H1 (cell line): ENCODE measurements around the gene NDFIP2. TPM values are rescaled to one million over a fixed set of nuclear protein-coding genes. Genes with fewer than 3 reads are reported as not detected.

Source experiments
- CTCF ChIA-PET: fragments of 300-600 bp; sonication (Branson Sonifier 250); formaldehyde crosslinking; loops from one replicate; lab custom pipeline; 2021; ENCODE audit not compliant: partially characterized antibody; lab: Charles Lee
- POLR2A ChIA-PET: fragments of 300-600 bp; sonication (Branson Sonifier 250); formaldehyde crosslinking; loops from one replicate; lab custom pipeline; 2021; ENCODE audit warnings: inconsistent platforms; ENCODE audit not compliant: partially characterized antibody; lab: Charles Lee
- DNase-seq, 2 experiments: peaks; one replicate each; pipeline versions ENCODE4 v3.0.0 to v3.0.0-alpha.2; 2010 to 2022; ENCODE audit warnings: low spot score in 2 of 2, low read depth in 1 of 2, mixed read lengths in 1 of 2
- FAIRE-seq: peaks from 2 replicates; lab custom pipeline; 2011; peaks lifted over from hg19 to GRCh38; lab: Jason Lieb, UNC
- H2AFZ ChIP-seq: 2 replicates; pipeline ENCODE4 v1.8.1; 2012; ENCODE audit warnings: low read length, inconsistent platforms
- H2AK5ac ChIP-seq: 2 replicates; pipeline ENCODE4 v1.6.1; 2013; ENCODE audit warnings: low read depth, low read length
- H2BK120ac ChIP-seq: replicated peaks from 2 replicates; pipeline ENCODE3; 2013; ENCODE audit warnings: low read depth, low read length, inconsistent platforms
- H2BK12ac ChIP-seq: 2 replicates; pipeline ENCODE4 v1.6.1; 2013; ENCODE audit warnings: low read depth, low read length
- H2BK15ac ChIP-seq: 2 replicates; pipeline ENCODE4 v1.6.1; 2013; ENCODE audit warnings: low read length
- H2BK20ac ChIP-seq: 2 replicates; pipeline ENCODE4 v1.6.1; 2013; ENCODE audit warnings: low read length
- H2BK5ac ChIP-seq: 2 replicates; pipeline ENCODE4 v1.6.1; 2013; ENCODE audit warnings: low read depth, low read length
- H3K14ac ChIP-seq: 2 replicates; pipeline ENCODE4 v1.6.1; 2013; ENCODE audit warnings: inconsistent platforms; ENCODE audit not compliant: insufficient read length
- H3K18ac ChIP-seq: 2 replicates; pipeline ENCODE4 v1.6.1; 2013; ENCODE audit warnings: low read length; ENCODE audit errors: extremely low read depth
- H3K23ac ChIP-seq: 2 replicates; pipeline ENCODE4 v1.6.1; 2013; ENCODE audit warnings: inconsistent platforms; ENCODE audit not compliant: insufficient read length
- H3K23me2 ChIP-seq: 2 replicates; pipeline ENCODE4 v1.6.1; 2013; ENCODE audit warnings: low read depth, low read length
- H3K27ac ChIP-seq: 2 replicates; pipeline ENCODE4 v1.6.1; 2011; ENCODE audit warnings: low read depth, low read length, inconsistent platforms
- H3K27me3 ChIP-seq, 4 experiments: replicated peaks in 1 of 4; 1 replicate in 1 of 4; 2 replicates in 3 of 4; pipeline versions ENCODE4 v1.6.1 to v1.8.1; 2011 to 2013; ENCODE audit warnings: low read length in 3 of 4, mild to moderate bottlenecking in 3 of 4, inconsistent platforms in 2 of 4, mixed read lengths in 2 of 4, moderate library complexity in 1 of 4; ENCODE audit not compliant: control insufficient read depth in 3 of 4, insufficient read depth in 3 of 4; ENCODE audit errors: extremely low read depth in 1 of 4
- H3K36me3 ChIP-seq, 4 experiments: 2 replicates each; pipeline versions ENCODE4 v1.6.1 to v1.8.1; 2011 to 2013; ENCODE audit warnings: mild to moderate bottlenecking in 4 of 4, low read length in 3 of 4, moderate library complexity in 2 of 4, control low read depth in 1 of 4, inconsistent platforms in 1 of 4; ENCODE audit not compliant: insufficient read depth in 4 of 4, control insufficient read depth in 2 of 4
- H3K4ac ChIP-seq: replicated peaks from 2 replicates; pipeline ENCODE3; 2013; ENCODE audit warnings: low read length, low read depth, mixed read lengths, inconsistent platforms; ENCODE audit not compliant: insufficient read length
- H3K4me1 ChIP-seq, 4 experiments: replicated peaks in 1 of 4; 1 replicate in 1 of 4; 2 replicates in 3 of 4; pipeline versions ENCODE4 v1.6.1 to v1.8.1; 2011 to 2013; ENCODE audit warnings: low read length in 3 of 4, inconsistent platforms in 2 of 4, mixed read lengths in 1 of 4; ENCODE audit not compliant: insufficient read depth in 4 of 4, control insufficient read depth in 3 of 4
- H3K4me2 ChIP-seq, 2 experiments: 2 replicates each; pipeline versions ENCODE4 v1.6.1 to v1.8.1; 2011 to 2013; ENCODE audit warnings: low read depth in 2 of 2, low read length in 2 of 2, control low read depth in 1 of 2, inconsistent platforms in 1 of 2, mild to moderate bottlenecking in 1 of 2; ENCODE audit not compliant: insufficient read depth in 1 of 2
- H3K4me3 ChIP-seq, 4 experiments: fragments of 200-600, 300-600 bp in 1 of 4; sonication (generic), shearing (Covaris generic), sonication (Bioruptor Twin) in 1 of 4; 2 replicates each; pipeline versions ENCODE4 v1.5.1 to v1.8.1; 2011 to 2016; ENCODE audit warnings: low read length in 4 of 4, low read depth in 3 of 4, control low read depth in 2 of 4, inconsistent platforms in 2 of 4, mild to moderate bottlenecking in 2 of 4, mixed read lengths in 1 of 4, moderate library complexity in 1 of 4; ENCODE audit not compliant: insufficient read depth in 2 of 4; ENCODE audit errors: extremely low read depth in 1 of 4
- H3K56ac ChIP-seq: replicated peaks from 2 replicates; pipeline ENCODE3; 2013; ENCODE audit warnings: low read depth, mild to moderate bottlenecking, mixed read lengths, low read length, inconsistent platforms; ENCODE audit not compliant: insufficient read length
- H3K79me1 ChIP-seq: 2 replicates; pipeline ENCODE4 v1.6.1; 2013; ENCODE audit warnings: low read depth, low read length, control low read depth
- H3K79me2 ChIP-seq, 2 experiments: 2 replicates each; pipeline versions ENCODE4 v1.6.1 to v1.8.1; 2012 to 2013; ENCODE audit warnings: low read length in 2 of 2, mild to moderate bottlenecking in 2 of 2, inconsistent platforms in 1 of 2; ENCODE audit not compliant: insufficient read depth in 2 of 2, control insufficient read depth in 1 of 2
- H3K9ac ChIP-seq, 4 experiments: replicated peaks in 1 of 4; 1 replicate in 1 of 4; 2 replicates in 3 of 4; pipeline versions ENCODE4 v1.6.1 to v1.8.1; 2011 to 2013; ENCODE audit warnings: low read depth in 3 of 4, low read length in 3 of 4, control low read depth in 2 of 4, mild to moderate bottlenecking in 2 of 4, moderate library complexity in 2 of 4, inconsistent platforms in 1 of 4; ENCODE audit errors: extremely low read depth in 1 of 4
- H3K9me3 ChIP-seq, 2 experiments: 2 replicates each; pipeline versions ENCODE4 v1.6.1 to v1.8.1; 2012 to 2013; ENCODE audit warnings: mild to moderate bottlenecking in 2 of 2, moderate library complexity in 2 of 2, control low read depth in 1 of 2, inconsistent platforms in 1 of 2, low read depth in 1 of 2, low read length in 1 of 2, mixed read lengths in 1 of 2; ENCODE audit not compliant: insufficient read depth in 2 of 2
- H4K20me1 ChIP-seq, 2 experiments: replicated peaks in 1 of 2; 2 replicates each; pipeline versions ENCODE3 to v1.8.1; 2011 to 2013; ENCODE audit warnings: inconsistent platforms in 2 of 2, low read length in 2 of 2, mild to moderate bottlenecking in 1 of 2; ENCODE audit not compliant: insufficient read depth in 2 of 2, control insufficient read depth in 1 of 2
- H4K5ac ChIP-seq: 2 replicates; pipeline ENCODE4 v1.6.1; 2013; ENCODE audit warnings: low read length, low read depth, mixed read lengths, inconsistent platforms; ENCODE audit not compliant: insufficient read length
- H4K8ac ChIP-seq: 2 replicates; pipeline ENCODE4 v1.8.0; 2013; ENCODE audit warnings: mild to moderate bottlenecking, moderate library complexity, low read length, inconsistent platforms; ENCODE audit not compliant: insufficient read depth; ENCODE audit errors: extremely low read depth
- H4K91ac ChIP-seq: replicated peaks from 2 replicates; pipeline ENCODE3; 2013; ENCODE audit warnings: low read length, mixed read lengths, inconsistent platforms; ENCODE audit not compliant: insufficient read length
- CBX5 ChIP-seq: fragments of 300-800, 300-1000 bp; sonication (generic); IDR thresholded peaks from 2 replicates; pipeline ENCODE4 v1.7.1; 2016; ENCODE audit warnings: antibody characterized with exemption, low read length, low read depth
- CBX8 ChIP-seq: fragments of 300-800, 300-1000 bp; sonication (generic); IDR thresholded peaks from 2 replicates; pipeline ENCODE4 v1.7.1; 2016; ENCODE audit warnings: low read depth, low read length, borderline replicate concordance
- CHD2 ChIP-seq: IDR thresholded peaks from 2 replicates; pipeline ENCODE4 v1.6.1; 2012; ENCODE audit warnings: low read length, improper control_type of control experiment
- CREB1 ChIP-seq: IDR thresholded peaks from 2 replicates; pipeline ENCODE4 v1.6.1; 2012; ENCODE audit warnings: inconsistent platforms
- EZH2 ChIP-seq: fragments of 200-600 bp; sonication (generic); IDR thresholded peaks from 2 replicates; pipeline ENCODE4 v1.7.1; 2012; ENCODE audit warnings: low read depth, mild to moderate bottlenecking, moderate library complexity, low read length, inconsistent platforms; ENCODE audit not compliant: severe bottlenecking
- GTF2F1 ChIP-seq: IDR thresholded peaks from 2 replicates; pipeline ENCODE4 v1.6.1; 2012; ENCODE audit warnings: low read depth, low read length, improper control_type of control experiment, borderline replicate concordance
- MAFK ChIP-seq: IDR thresholded peaks from 2 replicates; pipeline ENCODE4 v1.6.1; 2012; ENCODE audit warnings: low read depth, mild to moderate bottlenecking, improper control_type of control experiment, low read length
- NANOG ChIP-seq: IDR thresholded peaks from 2 replicates; pipeline ENCODE4 v1.6.1; 2011; ENCODE audit warnings: low read length, low read depth, mild to moderate bottlenecking, inconsistent platforms; ENCODE audit not compliant: insufficient read depth, poor library complexity, severe bottlenecking
- RXRA ChIP-seq: IDR thresholded peaks from 2 replicates; pipeline ENCODE4 v1.6.1; 2011; ENCODE audit warnings: low read depth, mild to moderate bottlenecking, low read length, moderate library complexity; ENCODE audit not compliant: insufficient read depth
- SAP30 ChIP-seq: fragments of 300-600 bp; sonication (generic); IDR thresholded peaks from 2 replicates; pipeline ENCODE4 v1.7.1; 2012; ENCODE audit warnings: low read length, moderate library complexity, mild to moderate bottlenecking, inconsistent platforms; ENCODE audit not compliant: insufficient read depth, insufficient replicate concordance
- SIX5 ChIP-seq: IDR thresholded peaks from 2 replicates; pipeline ENCODE4 v1.6.1; 2011; ENCODE audit warnings: mild to moderate bottlenecking, low read depth, low read length
- SRF ChIP-seq: IDR thresholded peaks from 2 replicates; pipeline ENCODE4 v1.6.1; 2011; ENCODE audit warnings: mild to moderate bottlenecking, low read depth, low read length, moderate library complexity
- TAF1 ChIP-seq: IDR thresholded peaks from 2 replicates; pipeline ENCODE4 v1.6.1; 2011; ENCODE audit warnings: mild to moderate bottlenecking, low read depth, low read length
- TEAD4 ChIP-seq: IDR thresholded peaks from 2 replicates; pipeline ENCODE4 v1.6.1; 2012; ENCODE audit warnings: low read depth, low read length, inconsistent platforms, mixed read lengths
- YY1 ChIP-seq: IDR thresholded peaks from 2 replicates; pipeline ENCODE4 v1.6.1; 2011; ENCODE audit warnings: low read depth, mild to moderate bottlenecking, low read length
- WGBS, 2 experiments: shearing (Covaris generic) in 1 of 2; methylation state at CpG; one replicate each; pipeline versions ENCODE4 v1.1.6 to v1.1.7; 2013 to 2015; ENCODE audit warnings: low lambda C conversion rate in 2 of 2, mixed read lengths in 2 of 2, inconsistent platforms in 1 of 2, low coverage in 1 of 2, missing lambda C conversion rate in 1 of 2; ENCODE audit not compliant: insufficient replicate concordance in 2 of 2, insufficient coverage in 1 of 2, insufficient read length in 1 of 2; ENCODE audit errors: extremely low coverage in 1 of 2, missing lambda C conversion rate in 1 of 2; 5-methylcytosine and 5-hydroxymethylcytosine counted together
- polyA plus RNA-seq, 7 experiments: library from polyadenylated mRNA; depleted of rRNA in 3 of 7; stranded (reverse) in 5 of 7; unstranded in 2 of 7; fragments of >200 nt in 5 of 7; fragments of 200-250 nt in 2 of 7; gene quantifications; 1 replicate in 5 of 7; 2 replicates in 1 of 7; 4 replicates in 1 of 7; pipeline versions ENCODE4 v1.2.1 to v1.2.3, GENCODE V29; 2011 to 2013; ENCODE audit warnings: missing spikeins in 2 of 7, mixed read lengths in 2 of 7
- total RNA-seq: library from RNA; stranded (reverse); fragmentation: NEBNext Ultra II Directional; extraction: Animal tissue kit (Norgen Biotek cat#: 25700); gene quantifications from 2 replicates; pipeline ENCODE4 v1.2.1, GENCODE V29; 2021

NDFIP2 gene
- total and polyA plus RNA-seq, 2 of the 8 experiments (the other 6 are each of a cell fraction or from before 2014, with no cell fraction given), result 11.1 to 32.9 TPM

DNA sequence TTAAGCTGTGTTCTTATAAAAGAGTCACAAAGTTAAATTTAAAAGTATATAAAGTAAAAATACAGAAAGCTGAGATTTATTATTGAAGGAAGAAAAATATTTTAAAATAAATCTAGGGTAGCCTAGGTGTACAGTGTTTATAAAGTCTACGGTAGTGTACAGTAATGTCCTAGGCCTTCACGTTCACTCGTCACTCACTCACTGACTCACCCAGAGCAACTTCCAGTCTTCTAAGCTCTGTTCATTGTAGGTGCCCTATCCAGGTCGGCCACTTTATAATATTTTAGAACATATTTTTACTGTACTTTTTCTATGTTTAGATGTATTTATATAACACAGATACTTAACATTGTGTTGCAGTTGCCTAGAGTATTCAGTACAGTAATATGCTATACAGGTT, 47.4 kb downstream of the NDFIP2 start:
- no peak overlapping the region for H3K4me3 ChIP-seq
- H2AFZ ChIP-seq, result no peak overlapping the region
- ChIA-PET POLR2A (no interaction called here), CTCF (interaction anchor here (0.8 to 1.7 kb wide), 4 partner anchors 13 to 105 kb away, joined by 3 to 4 read pairs (median 3); partner anchors contain the start of gene NDFIP2)
- H4K20me1 ChIP-seq, result no peaks in the 10 kb centered on the region
- H2BK20ac ChIP-seq, result no peak overlapping the region
- H3K56ac ChIP-seq, result no peak overlapping the region
- H3K23ac ChIP-seq, result no peak overlapping the region
- H3K4me1 ChIP-seq, result no peaks in the 10 kb centered on the region
- no peaks in the 10 kb centered on the region for H3K9me3 ChIP-seq
- no peaks in the 10 kb centered on the region for H3K79me2 ChIP-seq
- no peak overlapping the region for H3K27ac ChIP-seq
- no peaks in the 10 kb centered on the region for H3K23me2 ChIP-seq
- no peak overlapping the region for H2BK120ac ChIP-seq
- H4K91ac ChIP-seq, result no peak overlapping the region
- no peak overlapping the region for H4K5ac ChIP-seq
- H2AK5ac ChIP-seq, result no peak overlapping the region
- no peaks in the 10 kb centered on the region for H3K27me3 ChIP-seq
- no peak for DNase-seq
- H4K8ac ChIP-seq, result no peak overlapping the region
- H2BK15ac ChIP-seq, result no peak overlapping the region
- no peak overlapping the region for H3K4me2 ChIP-seq
- no peaks in the 10 kb centered on the region for H3K79me1 ChIP-seq
- TF ChIP-seq RXRA (no peak), CREB1 (no peak), SRF (no peak), GTF2F1 (no peak), EZH2 (no peak), CBX5 (no peak), MAFK (no peak), CHD2 (no peak), YY1 (no peak), NANOG (no peak), TEAD4 (no peak), SIX5 (no peak), SAP30 (no peak), CBX8 (no peak), TAF1 (no peak)
- 92% methylated on average over 4 of the region's 4 CpGs; no CpG with 5 or more reads in 1 of the 2 experiments for WGBS, 2 experiments
- no peak overlapping the region for H3K4ac ChIP-seq
- no peak overlapping the region for H2BK5ac ChIP-seq
- no peak overlapping the region for H3K9ac ChIP-seq
- peaks cover 0 to 2% (median 0%) of the 10 kb centered on the region in 4 experiments; a peak in 1 of 8 replicates for H3K36me3 ChIP-seq
- no peak for FAIRE-seq
- no peak overlapping the region for H2BK12ac ChIP-seq
- H3K18ac ChIP-seq, result no peak overlapping the region
- H3K14ac ChIP-seq, result no peak overlapping the region
